ENCODE data around the gene SMURF2. TPM values are rescaled to one million over a fixed set of nuclear protein-coding genes. Genes with fewer than 3 reads are reported as not detected.

SMURF2 gene
- total RNA-seq, 1 experiment from 2014 or later, result 23.0 TPM

DNA sequence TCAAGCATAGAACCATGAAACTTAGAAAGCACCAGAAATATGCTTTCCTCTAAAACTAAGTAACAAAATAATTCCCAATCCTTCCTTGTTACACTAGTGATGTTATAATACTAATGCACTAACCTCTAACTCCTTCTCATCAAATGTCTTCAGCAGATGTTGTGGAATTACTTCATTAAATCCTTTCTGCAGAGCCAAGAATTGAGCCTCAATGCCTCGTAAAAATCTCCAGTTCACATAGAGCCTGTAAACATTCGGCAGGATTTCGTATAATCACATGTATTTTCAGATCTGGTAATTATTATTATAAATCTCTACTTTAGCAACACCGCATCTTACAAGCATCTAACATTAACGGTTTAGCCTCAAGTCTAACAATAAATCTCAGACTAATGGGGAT is 110.6 kb downstream of the SMURF2 start:
- CTCF ChIA-PET, result no interaction called here
- no peaks in the 10 kb centered on the region for H3K9me3 Mint-ChIP-seq

GRCh38 chr17:64547319-64547718 is 114.8 kb downstream of the SMURF2 start:
- Mint-ChIP-seq H3K27ac (no peak overlapping the region; the same call in 1 of the 2 replicates), H3K9me3 (no peaks in the 10 kb centered on the region), H3K36me3 (peaks cover 2% of the 10 kb centered on the region; the same call in 1 of the 2 replicates), H3K4me3 (no peak overlapping the region), H3K27me3 (ENCODE audit: low read depth) (no peaks in the 10 kb centered on the region), H3K4me1 (peaks cover 14% of the 10 kb centered on the region)
- ATAC-seq, result peak; percentile 88
- TF ChIP-seq FOXP1 (CRISPR knock-in tag; IDR thresholded peaks at IDR 0.05; ENCODE audit: borderline replicate concordance) (no peak), ESRRA (CRISPR knock-in tag; IDR thresholded peaks at IDR 0.05; ENCODE audit: borderline replicate concordance) (no peak), ZMAT4 (CRISPR knock-in tag; IDR thresholded peaks at IDR 0.05) (no peak), ELF4 (CRISPR knock-in tag; IDR thresholded peaks at IDR 0.05; ENCODE audit: low read depth) (no peak), ZNF138 (CRISPR knock-in tag; conservative IDR thresholded peaks at IDR 0.05) (no peak), HMGXB4 (CRISPR knock-in tag; IDR thresholded peaks at IDR 0.05) (no peak), NFYB (CRISPR knock-in tag; conservative IDR thresholded peaks at IDR 0.05; ENCODE audit: low read depth) (no peak), MAX (CRISPR knock-in tag; IDR thresholded peaks at IDR 0.05) (no peak), RELA (CRISPR knock-in tag; IDR thresholded peaks at IDR 0.05; ENCODE audit: borderline replicate concordance) (no peak), ATF1 (CRISPR knock-in tag; IDR thresholded peaks at IDR 0.05) (no peak), GTF2I (CRISPR knock-in tag; conservative IDR thresholded peaks at IDR 0.05) (no peak)
- TF ChIP-seq, protein P1, sequence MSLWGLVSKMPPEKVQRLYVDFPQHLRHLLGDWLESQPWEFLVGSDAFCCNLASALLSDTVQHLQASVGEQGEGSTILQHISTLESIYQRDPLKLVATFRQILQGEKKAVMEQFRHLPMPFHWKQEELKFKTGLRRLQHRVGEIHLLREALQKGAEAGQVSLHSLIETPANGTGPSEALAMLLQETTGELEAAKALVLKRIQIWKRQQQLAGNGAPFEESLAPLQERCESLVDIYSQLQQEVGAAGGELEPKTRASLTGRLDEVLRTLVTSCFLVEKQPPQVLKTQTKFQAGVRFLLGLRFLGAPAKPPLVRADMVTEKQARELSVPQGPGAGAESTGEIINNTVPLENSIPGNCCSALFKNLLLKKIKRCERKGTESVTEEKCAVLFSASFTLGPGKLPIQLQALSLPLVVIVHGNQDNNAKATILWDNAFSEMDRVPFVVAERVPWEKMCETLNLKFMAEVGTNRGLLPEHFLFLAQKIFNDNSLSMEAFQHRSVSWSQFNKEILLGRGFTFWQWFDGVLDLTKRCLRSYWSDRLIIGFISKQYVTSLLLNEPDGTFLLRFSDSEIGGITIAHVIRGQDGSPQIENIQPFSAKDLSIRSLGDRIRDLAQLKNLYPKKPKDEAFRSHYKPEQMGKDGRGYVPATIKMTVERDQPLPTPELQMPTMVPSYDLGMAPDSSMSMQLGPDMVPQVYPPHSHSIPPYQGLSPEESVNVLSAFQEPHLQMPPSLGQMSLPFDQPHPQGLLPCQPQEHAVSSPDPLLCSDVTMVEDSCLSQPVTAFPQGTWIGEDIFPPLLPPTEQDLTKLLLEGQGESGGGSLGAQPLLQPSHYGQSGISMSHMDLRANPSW (CRISPR knock-in tag; conservative IDR thresholded peaks at IDR 0.05; ENCODE audit: low read depth), result no peak
- TF ChIP-seq, protein P2, sequence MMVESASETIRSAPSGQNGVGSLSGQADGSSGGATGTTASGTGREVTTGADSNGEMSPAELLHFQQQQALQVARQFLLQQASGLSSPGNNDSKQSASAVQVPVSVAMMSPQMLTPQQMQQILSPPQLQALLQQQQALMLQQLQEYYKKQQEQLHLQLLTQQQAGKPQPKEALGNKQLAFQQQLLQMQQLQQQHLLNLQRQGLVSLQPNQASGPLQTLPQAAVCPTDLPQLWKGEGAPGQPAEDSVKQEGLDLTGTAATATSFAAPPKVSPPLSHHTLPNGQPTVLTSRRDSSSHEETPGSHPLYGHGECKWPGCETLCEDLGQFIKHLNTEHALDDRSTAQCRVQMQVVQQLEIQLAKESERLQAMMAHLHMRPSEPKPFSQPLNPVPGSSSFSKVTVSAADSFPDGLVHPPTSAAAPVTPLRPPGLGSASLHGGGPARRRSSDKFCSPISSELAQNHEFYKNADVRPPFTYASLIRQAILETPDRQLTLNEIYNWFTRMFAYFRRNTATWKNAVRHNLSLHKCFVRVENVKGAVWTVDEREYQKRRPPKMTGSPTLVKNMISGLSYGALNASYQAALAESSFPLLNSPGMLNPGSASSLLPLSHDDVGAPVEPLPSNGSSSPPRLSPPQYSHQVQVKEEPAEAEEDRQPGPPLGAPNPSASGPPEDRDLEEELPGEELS (CRISPR knock-in tag; IDR thresholded peaks at IDR 0.05), result no peak
- DNase-seq (ENCODE audit: low spot score), result peak; percentile 32
- CTCF ChIA-PET, result interaction anchor here (0.6 to 1.5 kb wide), 3 partner anchors 12 to 56 kb away, joined by 3 read pairs; partner anchors contain the start of gene POLG2
- POLR2A ChIA-PET, result interaction anchor here (0.5 to 0.6 kb wide), 2 partner anchors 11 to 85 kb away, joined by 3 to 4 read pairs; no protein-coding TSS in a partner anchor

More for the DNA sequence above, 110.6 kb downstream of the SMURF2 start:
- Mint-ChIP-seq H3K36me3 (peaks cover 7% of the 10 kb centered on the region), H3K27me3 (ENCODE audit: low read depth) (no peaks in the 10 kb centered on the region), H3K4me3 (no peak overlapping the region), H3K27ac (peak overlapping the region; percentile 15; the same call in 1 of the 2 replicates), H3K4me1 (peaks cover 18% of the 10 kb centered on the region)
- ATAC-seq (no peak), DNase-seq (ENCODE audit: low spot score) (no peak)
- POLR2A ChIA-PET, result no interaction called here
- TF ChIP-seq ZNF416 (CRISPR knock-in tag; IDR thresholded peaks at IDR 0.05), result no peak
- no peak for TF ChIP-seq MXD4 (CRISPR knock-in tag; IDR thresholded peaks at IDR 0.05; ENCODE audit: borderline replicate concordance)
- no peak for TF ChIP-seq ATF6 (CRISPR knock-in tag; IDR thresholded peaks at IDR 0.05)
- TF ChIP-seq TP53 (CRISPR knock-in tag; IDR thresholded peaks at IDR 0.05), result no peak
- no peak for TF ChIP-seq ZNF138 (CRISPR knock-in tag; conservative IDR thresholded peaks at IDR 0.05)
- TF ChIP-seq SOX15 (CRISPR knock-in tag; IDR thresholded peaks at IDR 0.05), result no peak
- no peak for TF ChIP-seq FOXP1 (CRISPR knock-in tag; IDR thresholded peaks at IDR 0.05; ENCODE audit: borderline replicate concordance)
- no peak for TF ChIP-seq EMX1 (CRISPR knock-in tag; IDR thresholded peaks at IDR 0.05)

Data from WTC11 (cell line).